Prostate gland (tissue), 2 donors: ENCODE data around the gene GTF2I.

Experiments
- CTCF ChIP-seq, 4 experiments: fragments of 200-600 bp in 2 of 4; fragments of 450-650 bp in 2 of 4; sonication (generic) in 2 of 4; IDR thresholded peaks; 1 replicate in 3 of 4; 2 replicates in 1 of 4; pipeline ENCODE4 v1.5.1; 2016 to 2019; ENCODE audit warnings: antibody characterized with exemption in 4 of 4, mild to moderate bottlenecking in 2 of 4, moderate library complexity in 2 of 4
- POLR2AphosphoS5 ChIP-seq: sonication (generic); formaldehyde crosslinking; IDR thresholded peaks from one replicate; pipeline ENCODE4 v1.6.1; 2017; ENCODE audit warnings: antibody characterized with exemption

GRCh38 chr7:74671602-74672001 lies 14.1 kb downstream of the GTF2I start:
- TF ChIP-seq CTCF (IDR thresholded peaks at IDR 0.05) (no peak), POLR2AphosphoS5 (no peak)
